ENCODE measurements around the gene GEMIN8. TPM values are rescaled to one million over a fixed set of nuclear protein-coding genes. Genes with fewer than 3 reads are reported as not detected.

The GEMIN8 gene
- total RNA-seq, 2 donors from 2014 or later: 11.4 to 13.4 TPM

- H3K4me3 ChIP-seq: no peak overlapping the region
- no peaks in the 10 kb centered on the region for H3K27me3 ChIP-seq (replicated peaks; ENCODE audit: insufficient read depth)
- 30% methylated on average over 5 of the region's 5 CpGs for WGBS
- H3K9me3 ChIP-seq: no peaks in the 10 kb centered on the region
- DNase-seq (ENCODE audit: low spot score): no peak
- intact Hi-C loops (cut with DNase I): no loop called here
- H3K4me1 ChIP-seq (replicated peaks): no peaks in the 10 kb centered on the region
- no peak overlapping the region for H3K27ac ChIP-seq
- TF ChIP-seq POLR2A (IDR thresholded peaks at IDR 0.05): no peak
- no peak for TF ChIP-seq CTCF (IDR thresholded peaks at IDR 0.05)
- no peak for TF ChIP-seq POLR2AphosphoS5 (IDR thresholded peaks at IDR 0.05)
- H3K36me3 ChIP-seq: no peaks in the 10 kb centered on the region
Observed at GRCh38 chrX:13966793-13967125, 62.9 kb downstream of the GEMIN8 start.

GRCh38 chrX:13966071-13966792 lies 63.5 kb downstream of the GEMIN8 start:
- no peak for DNase-seq (ENCODE audit: low spot score)
- no peaks in the 10 kb centered on the region for H3K4me1 ChIP-seq (replicated peaks)
- intact Hi-C loops (cut with DNase I): no loop called here
- no peak overlapping the region for H3K4me3 ChIP-seq
- H3K9me3 ChIP-seq: no peaks in the 10 kb centered on the region
- no peaks in the 10 kb centered on the region for H3K27me3 ChIP-seq (replicated peaks; ENCODE audit: insufficient read depth)
- no peaks in the 10 kb centered on the region for H3K36me3 ChIP-seq
- H3K27ac ChIP-seq: no peak overlapping the region
- TF ChIP-seq POLR2AphosphoS5 (IDR thresholded peaks at IDR 0.05) (no peak), CTCF (IDR thresholded peaks at IDR 0.05) (no peak), POLR2A (IDR thresholded peaks at IDR 0.05) (no peak)
- 14% methylated on average over 10 of the region's 10 CpGs for WGBS

DNA sequence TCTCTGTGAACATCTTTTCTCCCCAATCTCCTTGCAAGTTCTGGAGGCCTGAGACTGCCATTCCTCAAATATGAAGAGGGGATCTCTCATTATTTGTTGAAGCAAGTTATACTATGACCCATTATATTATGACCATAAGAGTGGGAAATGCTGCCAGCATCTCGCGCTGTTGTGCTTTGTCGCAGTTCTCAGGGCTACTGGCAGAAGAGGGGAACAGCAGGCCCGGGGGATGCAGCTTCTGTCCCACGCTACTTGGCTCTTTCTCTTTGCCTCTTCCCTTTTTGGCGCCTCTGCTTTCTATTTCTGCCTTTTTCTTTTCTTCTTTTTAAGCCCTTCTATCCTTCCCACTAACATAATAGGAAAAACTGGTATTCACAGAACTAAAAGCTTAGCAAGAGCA lies 64.2 kb downstream of the GEMIN8 start:
- no peaks in the 10 kb centered on the region for H3K36me3 ChIP-seq
- no peaks in the 10 kb centered on the region for H3K27me3 ChIP-seq (replicated peaks; ENCODE audit: insufficient read depth)
- TF ChIP-seq POLR2A (IDR thresholded peaks at IDR 0.05) (no peak), CTCF (IDR thresholded peaks at IDR 0.05) (no peak), POLR2AphosphoS5 (IDR thresholded peaks at IDR 0.05) (no peak)
- no peak overlapping the region for H3K27ac ChIP-seq
- H3K4me3 ChIP-seq: no peak overlapping the region
- no peak for DNase-seq (ENCODE audit: low spot score)
- 81% methylated on average over 6 of the region's 6 CpGs for WGBS
- no peaks in the 10 kb centered on the region for H3K4me1 ChIP-seq (replicated peaks)
- intact Hi-C loops (cut with DNase I): no loop called here
- no peaks in the 10 kb centered on the region for H3K9me3 ChIP-seq

- H3K27me3 ChIP-seq (replicated peaks; ENCODE audit: insufficient read depth): no peaks in the 10 kb centered on the region
- 64% methylated on average over 4 of the region's 4 CpGs for WGBS
- intact Hi-C loops (cut with DNase I): no loop called here
- no peak overlapping the region for H3K4me3 ChIP-seq
- TF ChIP-seq POLR2A (IDR thresholded peaks at IDR 0.05): no peak
- TF ChIP-seq POLR2AphosphoS5 (IDR thresholded peaks at IDR 0.05): no peak
- no peak for TF ChIP-seq CTCF (IDR thresholded peaks at IDR 0.05)
- no peak overlapping the region for H3K27ac ChIP-seq
- DNase-seq (ENCODE audit: low spot score): no peak
- no peaks in the 10 kb centered on the region for H3K9me3 ChIP-seq
- H3K36me3 ChIP-seq: no peaks in the 10 kb centered on the region
- no peaks in the 10 kb centered on the region for H3K4me1 ChIP-seq (replicated peaks)
Observed at GRCh38 chrX:13956998-13957397, 72.7 kb downstream of the GEMIN8 start.

Other genes with a start within 250 kb of the GEMIN8 start
- 10 to 100 TPM; 10.1 to 12.3 TPM for gene GPM6B, start 212.8 kb downstream of the GEMIN8 start, total RNA-seq

Data from prostate gland (tissue), 2 donors.